HG03571 (cell line): ENCODE results near the gene SLC41A3.
"Not testable (repeated sequence)": the region's sequence is repeated elsewhere in the genome, so short reads cannot be mapped to it uniquely, and the experiment has no call there.

Experiments
- ATAC-seq: cut with Tn5 transposase; IDR thresholded peaks from one replicate; pipeline ENCODE4 v1.9.1; 2021; ENCODE audit not compliant: unreplicated experiment

SLC41A3 gene

GRCh38 chr3:126056088-126056487, 27.8 kb downstream of the SLC41A3 start:
- ATAC-seq: no peak

DNA sequence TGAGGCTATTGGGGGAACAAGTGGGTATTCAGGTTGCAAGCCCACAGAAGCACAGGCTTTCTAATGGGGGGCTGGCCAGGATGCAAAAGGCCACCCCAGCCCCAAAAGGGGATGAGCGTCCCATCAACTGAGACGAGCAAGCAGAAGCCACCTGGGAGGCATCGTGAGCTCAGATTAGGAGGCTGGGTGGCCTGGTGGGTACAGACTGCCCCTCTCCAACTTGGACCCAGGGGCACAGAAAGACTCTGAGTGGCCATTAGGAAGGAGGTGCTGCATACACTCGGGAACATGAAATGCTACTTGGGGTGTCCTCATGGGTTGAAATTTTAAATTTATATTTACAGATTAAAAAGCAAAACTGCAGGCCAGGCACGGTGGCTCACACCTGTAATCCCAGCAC, 29.1 kb downstream of the SLC41A3 start:
- ATAC-seq: no peak

DNA sequence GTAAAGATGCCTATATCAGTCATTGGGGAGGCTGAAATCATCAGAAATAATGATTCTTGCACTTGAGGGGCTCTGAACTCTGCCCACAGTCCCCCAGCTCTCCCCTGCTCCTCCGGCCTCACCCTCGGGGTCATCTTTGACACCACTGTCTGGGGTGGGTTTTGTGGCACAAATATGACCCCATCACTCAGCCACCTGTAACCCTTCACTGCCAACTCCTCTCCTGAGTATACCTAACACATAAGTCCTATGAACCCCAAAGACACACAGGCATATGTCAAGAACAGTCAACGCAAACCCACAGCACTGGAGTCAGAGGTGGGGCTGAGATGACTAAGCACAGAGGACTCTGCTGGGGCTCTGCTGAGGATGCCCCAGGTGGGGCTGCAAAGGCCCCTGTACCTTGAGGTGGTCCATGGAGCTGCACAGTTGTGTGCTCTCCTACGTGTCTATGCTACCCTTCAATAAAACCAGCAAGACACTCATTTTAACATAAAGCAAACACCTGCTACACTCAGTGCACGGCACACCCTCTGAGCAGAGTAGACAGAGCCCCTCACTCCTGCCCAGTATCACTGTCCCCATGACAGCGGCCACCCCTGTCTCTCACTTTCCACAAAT, 29.9 kb downstream of the SLC41A3 start:
- ATAC-seq: no peak

DNA sequence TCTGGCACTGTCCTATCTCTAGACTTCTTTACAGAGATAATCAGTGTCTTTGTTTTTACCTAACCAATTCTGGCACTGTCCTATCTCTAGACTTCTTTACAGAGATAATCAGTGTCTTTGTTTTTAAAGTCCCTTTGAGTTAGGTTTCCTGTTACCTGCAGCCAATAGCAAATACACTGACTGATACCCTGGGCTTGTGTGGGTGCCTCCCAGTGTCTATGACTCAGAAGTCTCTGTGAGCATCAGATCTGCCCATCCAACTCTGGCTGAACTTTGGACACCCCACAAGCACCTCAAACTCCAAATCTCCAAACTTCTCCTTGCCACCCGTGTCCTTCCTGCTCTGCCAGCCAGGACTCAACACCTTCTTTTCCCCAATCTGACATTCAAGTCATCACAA, 30.4 kb downstream of the SLC41A3 start:
- no peak for ATAC-seq

DNA sequence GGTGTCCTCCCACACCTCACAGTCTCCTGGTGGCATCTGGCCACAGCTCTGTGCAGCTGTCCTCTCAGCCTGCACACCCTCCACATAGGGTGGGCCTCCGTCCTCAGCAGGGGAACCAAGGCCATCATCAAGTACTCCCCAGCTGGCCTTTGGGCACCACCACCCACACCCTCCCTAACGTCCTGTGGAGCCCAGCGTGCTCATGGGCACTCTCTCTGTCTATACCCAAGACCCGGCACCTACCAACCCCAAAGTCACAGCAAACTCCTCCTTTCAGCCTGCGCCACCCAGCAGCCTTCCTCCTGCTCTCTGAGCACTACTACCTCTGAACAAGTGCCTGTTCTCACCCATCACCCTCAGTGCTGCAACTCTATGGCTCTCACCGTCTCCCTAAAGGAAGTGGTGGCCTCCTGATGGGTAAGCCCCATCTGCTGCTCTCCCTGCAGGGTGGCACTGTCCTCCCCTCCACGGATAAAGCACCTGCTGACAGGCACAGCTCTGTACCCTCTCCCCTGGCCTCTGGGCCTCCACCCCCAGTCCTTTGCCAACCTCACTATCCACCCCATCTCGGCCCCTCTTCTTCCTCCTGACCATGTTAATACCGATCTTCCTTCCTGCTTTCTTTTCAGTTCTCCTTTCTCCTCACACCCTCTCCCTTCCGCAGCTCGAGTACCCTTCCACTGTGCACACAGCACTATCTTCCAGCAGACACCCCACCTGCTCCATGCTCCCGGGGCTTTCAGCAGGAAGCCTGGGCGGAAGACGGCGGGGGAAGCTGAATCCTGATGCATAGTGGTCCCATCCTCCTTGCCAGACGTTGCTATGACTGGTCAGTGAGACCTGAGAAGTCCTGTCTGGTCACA, 31.5 kb downstream of the SLC41A3 start:
- ATAC-seq: no peak

DNA sequence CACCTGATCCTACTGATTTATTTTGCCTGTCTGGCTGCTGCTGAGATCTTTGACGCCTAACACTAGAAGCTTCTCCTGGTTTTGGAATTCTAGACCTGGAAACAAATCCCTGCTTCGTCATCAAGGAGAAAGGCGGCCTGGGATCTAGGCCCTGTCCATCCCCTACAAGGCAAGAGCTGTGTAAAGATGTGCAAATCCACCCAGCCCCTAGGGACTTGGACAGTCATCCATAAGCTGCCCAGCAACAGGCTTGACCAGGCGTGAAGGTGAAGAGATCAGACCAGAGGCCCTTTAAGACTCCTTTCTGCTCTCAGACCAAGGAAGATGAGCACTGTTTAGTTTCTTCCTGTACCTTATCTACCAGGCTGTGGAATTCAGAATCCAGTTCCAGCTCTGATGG, 32.2 kb downstream of the SLC41A3 start:
- ATAC-seq: no peak

DNA sequence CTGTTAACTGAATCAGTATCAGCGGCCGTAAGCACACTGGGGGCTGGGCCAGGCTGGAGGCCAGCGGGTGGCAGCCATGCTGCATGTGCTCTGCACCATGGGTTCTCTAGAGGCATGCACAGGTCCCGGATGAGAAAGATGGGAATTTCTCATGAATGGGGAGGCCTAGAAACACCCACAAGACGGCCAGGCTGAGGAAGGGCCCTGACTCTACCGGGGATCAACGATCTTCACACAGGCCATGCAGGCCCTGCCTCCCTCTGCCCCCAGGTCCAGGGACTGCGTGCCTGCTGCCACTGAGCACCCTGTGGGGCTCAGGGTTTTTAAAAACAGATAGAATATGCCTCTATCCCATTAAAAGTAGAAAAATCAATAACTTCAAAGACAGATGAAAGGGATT, 32.7 kb downstream of the SLC41A3 start:
- no peak for ATAC-seq

- ATAC-seq: no peak
Observed at GRCh38 chr3:126050626-126051025, 33.3 kb downstream of the SLC41A3 start.

DNA sequence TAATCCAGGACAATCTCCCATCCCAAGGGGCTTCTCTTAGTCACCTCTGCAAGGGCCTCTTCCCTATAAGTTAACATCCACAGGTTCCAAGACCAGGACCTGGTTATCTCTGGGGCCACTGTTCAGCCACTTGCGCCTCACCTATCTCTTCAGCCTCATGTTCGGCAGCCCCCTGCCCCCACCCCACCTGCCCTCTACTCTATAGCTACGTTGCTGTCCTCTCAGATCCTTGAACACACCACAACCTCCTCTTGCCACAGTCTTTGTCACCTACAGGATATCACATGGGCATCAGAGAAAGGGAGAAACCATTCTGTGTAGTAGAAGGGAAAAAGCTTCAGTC, 33.9 kb downstream of the SLC41A3 start:
- no peak for ATAC-seq

DNA sequence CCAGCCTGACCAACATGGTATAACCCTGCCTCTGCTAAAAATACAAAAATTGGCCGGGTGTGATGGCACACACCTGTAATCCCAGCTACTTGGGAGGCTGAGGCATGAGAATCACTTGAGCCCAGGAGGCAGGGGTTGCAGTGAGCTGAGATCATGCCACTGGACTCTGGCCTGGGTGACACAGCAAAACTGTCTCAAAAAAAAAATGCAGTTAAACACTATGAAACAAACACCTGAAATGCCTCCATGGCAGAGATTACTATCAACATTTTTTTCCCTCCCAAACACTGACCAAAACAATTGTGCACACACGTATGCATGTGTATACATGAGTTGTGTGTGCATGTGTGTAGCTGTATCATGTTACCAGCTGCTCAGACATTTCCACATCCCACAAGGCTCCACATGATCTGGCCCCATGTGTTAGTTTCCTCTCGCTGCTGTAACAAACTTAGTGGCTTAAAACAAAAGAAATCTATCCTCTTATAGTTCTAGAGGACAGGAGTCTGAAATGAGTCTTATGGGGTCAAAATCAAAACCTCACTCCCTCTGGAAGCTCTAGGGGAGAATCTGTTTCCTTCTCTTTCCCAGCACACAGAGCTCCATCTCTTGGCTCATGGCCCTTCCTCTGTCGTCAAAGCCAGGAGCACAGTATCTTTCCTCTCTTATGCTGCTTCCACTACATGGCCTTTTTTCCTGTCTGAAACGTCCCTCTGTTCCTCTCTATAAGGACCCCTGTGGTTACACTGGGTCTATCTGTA, 34.5 kb downstream of the SLC41A3 start:
- ATAC-seq: no peak

- ATAC-seq: no peak
Observed at GRCh38 chr3:126040386-126040785, 43.5 kb downstream of the SLC41A3 start.

GRCh38 chr3:126039870-126040269, 44.1 kb downstream of the SLC41A3 start:
- ATAC-seq: no peak

GRCh38 chr3:126038791-126039190, 45.1 kb downstream of the SLC41A3 start:
- not testable (repeated sequence) for ATAC-seq

- ATAC-seq: no peak
Observed at GRCh38 chr3:126036056-126036549, 47.8 kb downstream of the SLC41A3 start.

GRCh38 chr3:126035362-126036050, 48.4 kb downstream of the SLC41A3 start:
- ATAC-seq: no peak

DNA sequence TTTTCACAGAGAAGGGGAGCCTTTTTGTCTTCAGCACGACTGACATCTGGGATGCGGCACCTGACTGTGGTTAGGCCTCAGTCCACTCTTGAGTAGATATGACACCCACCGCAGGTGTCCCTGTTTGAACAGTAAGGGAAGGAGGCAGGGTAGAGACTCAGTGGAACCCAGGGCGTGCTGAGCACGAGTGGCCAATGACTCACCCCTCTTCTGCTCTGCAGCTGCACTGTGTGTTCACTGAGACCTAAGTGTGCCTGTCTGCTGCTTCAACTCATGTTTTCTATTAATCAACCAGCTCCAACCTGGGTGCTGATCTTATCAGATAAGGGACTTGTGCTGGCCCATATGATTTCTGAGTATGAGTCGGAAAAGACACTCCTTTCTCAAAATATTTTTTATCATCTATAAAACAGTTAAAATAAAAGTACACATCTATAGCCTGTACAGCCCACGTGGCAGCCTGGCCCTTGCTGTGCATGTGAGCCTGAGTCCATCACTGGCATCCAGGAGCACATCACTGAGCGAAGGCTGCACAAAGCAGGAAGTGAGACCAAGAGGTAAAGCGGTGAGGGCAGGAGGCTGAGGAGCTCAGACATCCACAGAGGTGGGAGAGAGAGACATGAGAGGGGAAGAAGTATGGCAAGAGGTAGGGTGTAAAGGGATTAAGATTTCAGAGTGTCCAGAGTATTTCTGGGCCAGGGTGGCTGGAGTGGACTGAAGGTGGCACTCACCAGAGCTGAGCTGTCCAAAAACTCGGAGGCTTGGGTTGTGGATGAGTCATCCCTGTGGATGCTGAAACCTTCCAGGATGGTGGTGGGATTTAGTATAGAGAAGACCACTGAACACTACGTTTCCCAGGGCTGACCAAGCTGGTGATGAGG, 49.2 kb downstream of the SLC41A3 start:
- ATAC-seq: no peak

DNA sequence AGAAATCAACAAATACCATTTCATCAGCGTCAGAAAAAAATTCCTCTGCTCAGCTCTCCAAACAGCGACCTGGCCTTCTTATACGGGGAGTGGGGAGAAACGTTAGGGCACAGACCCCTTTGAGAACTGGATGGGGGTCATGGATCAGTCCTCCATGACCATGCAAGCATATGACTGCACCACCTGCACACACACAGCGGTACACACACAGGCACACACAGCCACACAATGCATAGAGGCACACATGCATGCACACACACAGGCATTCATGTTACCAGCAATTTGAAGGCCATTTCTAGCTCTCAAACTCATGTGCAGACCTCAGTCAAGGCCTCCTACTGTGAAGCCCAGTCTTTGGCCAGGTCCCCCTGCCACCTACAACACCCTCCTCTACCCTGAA, 50.2 kb downstream of the SLC41A3 start:
- ATAC-seq: no peak

- ATAC-seq: no peak
Observed at GRCh38 chr3:126033051-126033745, 50.7 kb downstream of the SLC41A3 start.

- no peak for ATAC-seq
Observed at GRCh38 chr3:126031981-126032471, 51.9 kb downstream of the SLC41A3 start.
